Panc1 (cell line): ENCODE data around the gene TLCD1.

Experiments
- POLR2AphosphoS5 ChIP-seq: IDR thresholded peaks from 2 replicates; pipeline ENCODE4 v1.6.1; 2012; ENCODE audit warnings: mild to moderate bottlenecking, low read depth, low read length, moderate library complexity
- TF ChIP-seq, protein P1 (sequence below): fragments of 450-650 bp; IDR thresholded peaks from 2 replicates; pipeline ENCODE4 v1.5.1; 2017; ENCODE audit warnings: mild to moderate bottlenecking

DNA sequence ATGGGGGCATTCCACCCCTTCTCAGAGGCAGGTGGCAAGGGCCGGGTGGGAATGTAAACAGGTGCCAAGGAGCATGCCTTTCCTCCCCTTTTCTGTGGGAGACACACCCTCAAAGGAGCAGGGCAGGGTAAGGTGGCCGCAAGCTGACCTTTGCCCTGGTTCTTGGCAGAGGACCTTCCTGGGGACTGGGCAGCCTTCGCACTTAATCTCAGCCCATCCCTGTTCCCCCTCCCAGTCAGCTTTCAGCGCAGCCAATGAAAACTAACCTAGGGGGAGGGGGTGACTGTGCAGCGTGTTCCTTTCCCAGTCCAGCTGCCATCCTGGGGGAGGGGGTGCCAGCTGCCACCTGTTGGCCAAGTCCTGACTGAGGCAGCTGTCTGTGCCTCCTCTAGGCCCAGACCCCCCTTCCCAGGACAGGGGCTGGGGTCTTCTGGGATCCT lies 20.6 kb upstream of the TLCD1 start:
- TF ChIP-seq, protein P1, sequence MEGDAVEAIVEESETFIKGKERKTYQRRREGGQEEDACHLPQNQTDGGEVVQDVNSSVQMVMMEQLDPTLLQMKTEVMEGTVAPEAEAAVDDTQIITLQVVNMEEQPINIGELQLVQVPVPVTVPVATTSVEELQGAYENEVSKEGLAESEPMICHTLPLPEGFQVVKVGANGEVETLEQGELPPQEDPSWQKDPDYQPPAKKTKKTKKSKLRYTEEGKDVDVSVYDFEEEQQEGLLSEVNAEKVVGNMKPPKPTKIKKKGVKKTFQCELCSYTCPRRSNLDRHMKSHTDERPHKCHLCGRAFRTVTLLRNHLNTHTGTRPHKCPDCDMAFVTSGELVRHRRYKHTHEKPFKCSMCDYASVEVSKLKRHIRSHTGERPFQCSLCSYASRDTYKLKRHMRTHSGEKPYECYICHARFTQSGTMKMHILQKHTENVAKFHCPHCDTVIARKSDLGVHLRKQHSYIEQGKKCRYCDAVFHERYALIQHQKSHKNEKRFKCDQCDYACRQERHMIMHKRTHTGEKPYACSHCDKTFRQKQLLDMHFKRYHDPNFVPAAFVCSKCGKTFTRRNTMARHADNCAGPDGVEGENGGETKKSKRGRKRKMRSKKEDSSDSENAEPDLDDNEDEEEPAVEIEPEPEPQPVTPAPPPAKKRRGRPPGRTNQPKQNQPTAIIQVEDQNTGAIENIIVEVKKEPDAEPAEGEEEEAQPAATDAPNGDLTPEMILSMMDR, result no peak
- TF ChIP-seq POLR2AphosphoS5, result no peak
